Activated CD4-positive, alpha-beta T cell treated with anti-CD3 and anti-CD28 coated beads for 1 hour (primary cell): ENCODE data around the gene C17orf78.
"Not testable (repeated sequence)": the region's sequence is repeated elsewhere in the genome, so short reads cannot be mapped to it uniquely, and the experiment has no call there.

ENCODE experiments used
- DNase-seq: peaks from one replicate; pipeline ENCODE4 v3.0.0-alpha.2; 2020

Gene C17orf78

DNA sequence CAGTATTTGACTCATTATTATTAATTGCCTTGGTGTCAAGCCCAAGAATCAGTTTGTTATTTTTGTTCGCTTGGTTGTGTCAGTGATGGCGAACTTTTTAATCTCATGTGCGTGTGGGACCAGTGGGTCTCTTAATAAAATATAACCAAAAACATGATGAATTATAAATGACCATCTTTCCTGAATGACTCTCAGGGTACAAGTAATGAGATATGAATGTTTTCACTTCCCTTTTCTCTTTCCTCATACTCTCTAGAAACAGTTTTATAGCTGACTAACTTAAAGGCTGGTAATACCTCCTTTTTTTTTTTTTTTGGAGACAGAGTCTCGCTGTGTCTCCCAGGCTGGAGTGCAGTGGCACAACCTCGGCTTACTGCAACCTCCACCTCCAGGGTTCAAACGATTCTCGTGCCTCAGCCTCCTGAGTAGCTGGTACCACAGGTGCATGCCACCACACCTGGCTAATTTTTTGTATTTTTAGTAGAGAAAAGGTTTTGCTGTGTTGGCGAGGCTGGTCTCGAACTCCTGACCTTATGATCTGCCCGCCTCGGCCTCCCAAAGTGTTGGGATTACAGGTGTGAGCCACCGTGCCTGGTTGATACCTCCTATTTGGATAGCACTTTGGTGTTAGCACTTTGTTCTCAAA is 65.7 kb downstream of the C17orf78 start:
- not testable (repeated sequence) for DNase-seq
